ENCODE results near the gene RECQL. TPM values are rescaled to one million over a fixed set of nuclear protein-coding genes. Genes with fewer than 3 reads are reported as not detected.

Gene RECQL
- polyA plus RNA-seq, 1 of the 3 experiments (the other 2 are of a cell fraction): 14.6 TPM

- no peaks in the 10 kb centered on the region for H3K9me3 ChIP-seq
- no peaks in the 10 kb centered on the region for H3K4me1 ChIP-seq (ENCODE audit: control insufficient read depth in 1 of 2, insufficient read depth in 2 of 2, low read depth in 1 of 2, low read length in 1 of 2)
- WGBS (ENCODE audit: low lambda C conversion rate): 97% methylated on average over 3 of the region's 3 CpGs
- no peak overlapping the region for H3K27ac ChIP-seq (ENCODE audit: low read depth in 2 of 2, low read length in 1 of 2)
- DNase-seq: no peak
- POLR2A ChIA-PET: no interaction called here
- no peak overlapping the region for H3K4me3 ChIP-seq (ENCODE audit: low read depth in 2 of 2, low read length in 1 of 2)
- H3F3A ChIP-seq (replicated peaks; ENCODE audit: insufficient read depth): peaks cover 14% of the 10 kb centered on the region
- TF ChIP-seq EZH2phosphoT487 (IDR thresholded peaks at IDR 0.05; ENCODE audit: borderline replicate concordance, low read depth) (no peak), NRF1 (IDR thresholded peaks at IDR 0.05; ENCODE audit: low read depth, low read length) (no peak), FOXM1 (IDR thresholded peaks at IDR 0.05; ENCODE audit: low read depth) (no peak), TAF1 (IDR thresholded peaks at IDR 0.05; ENCODE audit: borderline replicate concordance, low read depth, low read length) (no peak), JUND (IDR thresholded peaks at IDR 0.05) (no peak), CHD2 (IDR thresholded peaks at IDR 0.05; ENCODE audit: low read length, partially characterized antibody) (no peak), CTCF (IDR thresholded peaks at IDR 0.05) (no peak), RAD21 (IDR thresholded peaks at IDR 0.05; ENCODE audit: low read length) (no peak), MXI1 (IDR thresholded peaks at IDR 0.05; ENCODE audit: low read depth, low read length) (no peak), RXRA (IDR thresholded peaks at IDR 0.05; ENCODE audit: borderline replicate concordance, low read depth) (no peak)
- H4K20me1 ChIP-seq (ENCODE audit: insufficient read depth): no peaks in the 10 kb centered on the region
- no peaks in the 10 kb centered on the region for H3K27me3 ChIP-seq (ENCODE audit: insufficient read depth)
- H3K79me2 ChIP-seq (ENCODE audit: insufficient read depth): no peaks in the 10 kb centered on the region
- H3K36me3 ChIP-seq (replicated peaks in 1 of 2; ENCODE audit: control insufficient read depth in 1 of 2, insufficient read depth in 2 of 2, low read length in 1 of 2): peaks cover 40 to 50% of the 10 kb centered on the region in 2 experiments
- CTCF ChIA-PET: interaction anchor here (0.6 to 1.0 kb wide), 2 partner anchors 29 to 139 kb away, joined by 3 read pairs; no protein-coding TSS in a partner anchor
- no peak overlapping the region for H2AFZ ChIP-seq (ENCODE audit: low read depth)
- H3K9ac ChIP-seq: no peak overlapping the region
- no peak overlapping the region for H3K4me2 ChIP-seq
- H3K9me2 ChIP-seq: no peaks in the 10 kb centered on the region
Observed at GRCh38 chr12:21518451-21518850, 17.0 kb upstream of the RECQL start.

GRCh38 chr12:21516281-21516680 lies 14.8 kb upstream of the RECQL start:
- Histone ChIP-seq H3K9ac (no peak overlapping the region), H3K36me3 (replicated peaks in 1 of 2; ENCODE audit: control insufficient read depth in 1 of 2, insufficient read depth in 2 of 2, low read length in 1 of 2) (peaks cover 54 to 72% of the 10 kb centered on the region in 2 experiments), H3K27me3 (ENCODE audit: insufficient read depth) (no peaks in the 10 kb centered on the region), H3K27ac (ENCODE audit: low read depth in 2 of 2, low read length in 1 of 2) (no peak overlapping the region), H3K9me2 (no peaks in the 10 kb centered on the region), H3K4me3 (ENCODE audit: low read depth in 2 of 2, low read length in 1 of 2) (no peak overlapping the region), H3K4me1 (ENCODE audit: control insufficient read depth in 1 of 2, insufficient read depth in 2 of 2, low read depth in 1 of 2, low read length in 1 of 2) (no peaks in the 10 kb centered on the region), H2AFZ (ENCODE audit: low read depth) (no peak overlapping the region), H4K20me1 (ENCODE audit: insufficient read depth) (no peaks in the 10 kb centered on the region), H3K9me3 (no peaks in the 10 kb centered on the region), H3K4me2 (no peak overlapping the region), H3F3A (replicated peaks; ENCODE audit: insufficient read depth) (peaks cover 9% of the 10 kb centered on the region), H3K79me2 (ENCODE audit: insufficient read depth) (no peaks in the 10 kb centered on the region)
- ChIA-PET CTCF (interaction anchor here (0.9 kb wide), 1 partner anchor 11 kb away, joined by 4 read pairs; no protein-coding TSS in a partner anchor), POLR2A (no interaction called here)
- 92% methylated on average over 2 of the region's 2 CpGs for WGBS (ENCODE audit: low lambda C conversion rate)
- DNase-seq: no peak
- TF ChIP-seq NFIC (IDR thresholded peaks at IDR 0.05; ENCODE audit: borderline replicate concordance): no peak
- no peak for TF ChIP-seq GATA2 (CRISPR knock-in tag; IDR thresholded peaks at IDR 0.05)

Data from SK-N-SH (cell line).